Measurements from ENCODE around the gene THSD4.

The THSD4 gene

DNA sequence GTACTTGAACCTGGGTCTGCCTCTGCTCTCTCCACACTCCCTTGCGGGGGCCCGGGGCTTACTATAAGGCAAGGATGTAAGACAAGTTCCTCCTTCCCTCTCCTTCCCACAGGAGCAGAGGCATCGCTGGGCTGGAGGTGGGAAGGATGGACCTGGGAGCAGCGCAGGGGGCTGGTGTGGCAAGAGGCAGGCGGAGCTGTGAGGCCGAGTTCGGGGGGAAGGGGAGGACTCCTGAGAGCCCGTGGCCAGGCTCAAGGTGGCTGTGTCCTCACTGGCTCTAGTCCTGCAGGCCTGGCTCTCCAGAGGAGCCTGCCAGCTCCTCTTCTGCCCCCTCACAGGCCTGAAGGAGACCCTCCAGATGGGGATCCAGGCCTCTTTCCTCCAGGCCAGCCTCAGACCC, 694.1 kb downstream of the THSD4 start:
- DNase-seq = no peak

DNA sequence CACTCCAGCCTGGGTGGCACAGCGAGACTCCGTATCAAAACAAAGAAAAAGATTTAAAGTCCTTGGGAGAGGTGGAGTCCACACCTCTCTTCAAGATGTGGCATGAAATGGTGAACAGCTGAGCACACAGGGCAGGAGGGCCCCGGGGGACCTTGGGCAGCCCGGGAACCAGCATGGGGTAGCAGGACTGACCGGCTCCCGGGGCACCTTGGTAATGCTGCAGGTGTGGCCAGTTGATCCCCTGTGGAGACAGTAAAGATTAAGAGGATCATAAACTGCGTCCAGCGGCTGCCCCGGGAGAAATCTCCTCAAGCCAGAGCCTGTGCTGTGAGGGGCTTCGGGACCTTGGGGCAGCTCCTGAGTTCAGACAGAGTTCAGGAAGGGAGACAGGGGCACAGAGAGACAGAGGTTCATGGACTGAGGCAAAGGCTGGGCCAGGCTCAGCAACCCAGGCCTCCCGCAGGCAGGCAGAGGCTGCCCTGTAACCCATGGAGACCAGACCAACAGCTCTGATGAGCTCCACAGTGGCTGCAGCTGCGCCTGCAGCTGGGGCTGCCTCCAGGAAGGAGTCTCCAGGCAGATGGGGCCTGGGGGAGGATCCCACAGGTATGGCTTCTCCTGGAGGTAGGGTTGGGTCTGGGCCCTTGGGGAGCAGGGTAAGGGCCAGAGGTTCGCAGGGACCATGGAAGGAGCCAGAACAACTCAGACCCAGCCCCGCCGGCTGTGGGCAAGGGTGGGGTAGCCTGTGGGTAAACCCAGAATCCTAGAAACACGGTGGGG, 695.2 kb downstream of the THSD4 start, which contains the start of gene NR2E3:
Gene NR2E3, plus strand, starts transcription at position 299 of the 780 bp plus-strand sequence. Its CDS starts 190 bp downstream, at position 489.
- DNase-seq = no peak

DNA sequence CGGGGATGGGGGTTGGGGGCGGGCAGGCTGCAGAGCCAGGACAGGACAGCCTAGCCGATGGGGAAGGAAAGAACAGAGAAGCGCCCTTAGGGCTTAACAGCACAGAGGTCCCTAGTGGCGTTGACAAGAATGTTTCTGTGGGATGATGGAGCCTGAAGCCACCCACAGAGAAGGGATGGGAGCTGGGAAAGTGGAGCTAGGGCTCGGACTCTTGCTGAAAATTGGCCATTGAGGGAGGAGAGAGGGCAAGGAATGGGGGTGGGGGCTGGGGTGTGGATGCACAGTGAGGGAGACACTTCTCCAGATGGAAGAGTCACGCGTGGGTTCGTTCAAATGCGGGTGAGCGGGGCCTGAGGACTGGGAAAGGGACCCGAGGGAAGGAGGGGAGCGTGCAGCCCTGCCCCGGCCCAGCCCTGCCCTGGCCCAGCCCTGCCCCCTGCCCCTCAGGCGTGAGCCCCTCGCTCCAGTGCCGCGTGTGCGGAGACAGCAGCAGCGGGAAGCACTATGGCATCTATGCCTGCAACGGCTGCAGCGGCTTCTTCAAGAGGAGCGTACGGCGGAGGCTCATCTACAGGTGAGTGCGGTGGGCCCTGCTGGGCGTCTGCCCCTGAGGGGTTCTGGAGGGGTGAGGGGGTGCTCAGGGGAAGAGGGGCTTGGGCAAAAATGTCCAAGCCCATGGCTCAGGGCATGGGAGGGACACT, 695.9 kb downstream of the THSD4 start:
- no peak for DNase-seq

- DNase-seq = no peak
Measured at GRCh38 chr15:71811752-71812735, 696.8 kb downstream of the THSD4 start.

- DNase-seq = no peak
Measured at GRCh38 chr15:71812966-71813722, 697.9 kb downstream of the THSD4 start.

- DNase-seq = no peak
Measured at GRCh38 chr15:71813723-71814470, 698.6 kb downstream of the THSD4 start.

- DNase-seq = no peak
Measured at GRCh38 chr15:71815301-71815700, 700.0 kb downstream of the THSD4 start.

GRCh38 chr15:71817351-71817750, 702.1 kb downstream of the THSD4 start:
- DNase-seq = no peak

DNA sequence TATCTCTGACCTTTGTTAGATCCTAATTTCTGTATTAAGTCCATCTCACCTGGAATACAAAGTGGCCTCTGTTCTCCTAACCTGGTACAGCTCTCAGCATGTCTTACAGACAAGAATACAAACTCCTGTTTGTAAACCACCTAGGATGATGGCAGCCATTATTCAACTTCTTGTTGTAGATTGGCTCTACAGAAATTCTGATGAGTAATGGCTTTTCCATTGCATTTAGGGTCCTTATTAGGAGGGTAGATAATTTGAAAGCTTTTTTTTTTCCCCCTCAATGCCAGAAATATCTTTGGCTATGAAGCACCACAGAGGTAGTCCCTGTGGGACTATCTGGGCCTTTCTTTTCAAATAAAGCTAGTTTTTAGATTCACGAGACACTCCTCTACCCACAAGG, 704.9 kb downstream of the THSD4 start:
- DNase-seq = no peak

DNA sequence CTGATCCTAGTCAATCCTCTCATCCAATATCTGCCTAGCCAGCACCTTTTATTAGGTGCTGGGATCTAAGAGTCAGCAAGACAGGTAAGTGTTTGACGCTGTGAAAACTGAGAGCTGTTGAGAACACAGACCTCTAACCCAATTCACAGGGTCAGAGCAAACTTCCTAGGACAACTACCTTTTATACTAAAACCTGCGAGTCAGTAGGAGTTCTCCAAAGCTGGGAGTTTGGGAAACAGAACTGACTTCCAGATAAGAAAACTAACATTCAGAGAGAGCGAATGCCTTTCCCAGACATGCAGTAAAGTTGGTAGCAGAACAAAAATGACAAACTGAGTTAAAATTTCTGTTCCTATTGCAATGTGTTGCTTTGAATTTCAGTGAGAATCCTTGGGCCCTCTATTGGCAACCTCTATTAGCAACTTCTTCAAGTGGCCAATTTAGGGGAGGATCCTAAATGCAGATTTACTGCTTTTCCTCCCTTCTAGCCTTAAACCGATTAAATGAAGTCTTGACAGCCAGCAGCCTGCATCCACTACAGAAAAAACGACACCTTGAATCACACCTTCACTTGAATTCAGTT, 706.4 kb downstream of the THSD4 start:
- DNase-seq = no peak

DNA sequence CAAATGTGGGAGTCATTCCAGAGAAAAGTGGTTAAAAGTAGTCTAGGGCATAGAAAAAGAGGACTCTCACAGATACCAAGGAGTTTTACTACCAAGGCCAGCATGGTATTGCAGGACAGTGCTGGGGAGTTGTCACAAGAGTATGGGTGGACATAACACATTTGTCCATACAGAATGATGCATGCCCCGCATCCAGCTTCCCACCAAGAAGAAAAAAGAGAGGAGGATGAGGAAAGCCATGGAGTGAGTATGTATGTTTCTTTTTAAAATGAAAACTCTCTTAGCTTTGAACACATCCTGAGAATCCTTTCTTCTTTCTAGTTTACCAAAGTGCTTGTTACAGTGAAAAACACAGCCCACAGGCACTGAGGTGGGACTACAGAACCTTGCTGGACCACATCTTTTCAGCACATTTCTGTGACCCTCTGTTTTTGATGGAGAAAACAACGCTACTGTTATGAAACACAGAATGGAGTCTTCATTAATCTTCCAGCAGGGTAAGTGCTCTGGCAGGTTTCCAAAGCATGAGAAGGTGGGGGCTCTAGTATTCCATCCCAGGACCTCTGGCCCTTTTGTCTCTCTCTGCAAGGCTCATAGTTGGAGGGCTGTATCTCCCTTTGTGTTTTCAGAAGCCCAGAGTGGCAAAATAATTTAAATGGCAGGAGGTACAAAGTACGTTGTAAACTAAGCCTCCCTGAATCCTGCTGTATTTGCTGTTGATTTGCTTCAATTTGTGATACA, 707.8 kb downstream of the THSD4 start:
- peak in 1 of 2 donors; percentile 2 for DNase-seq

- DNase-seq = no peak
Measured at GRCh38 chr15:71823801-71824200, 708.5 kb downstream of the THSD4 start.

DNA sequence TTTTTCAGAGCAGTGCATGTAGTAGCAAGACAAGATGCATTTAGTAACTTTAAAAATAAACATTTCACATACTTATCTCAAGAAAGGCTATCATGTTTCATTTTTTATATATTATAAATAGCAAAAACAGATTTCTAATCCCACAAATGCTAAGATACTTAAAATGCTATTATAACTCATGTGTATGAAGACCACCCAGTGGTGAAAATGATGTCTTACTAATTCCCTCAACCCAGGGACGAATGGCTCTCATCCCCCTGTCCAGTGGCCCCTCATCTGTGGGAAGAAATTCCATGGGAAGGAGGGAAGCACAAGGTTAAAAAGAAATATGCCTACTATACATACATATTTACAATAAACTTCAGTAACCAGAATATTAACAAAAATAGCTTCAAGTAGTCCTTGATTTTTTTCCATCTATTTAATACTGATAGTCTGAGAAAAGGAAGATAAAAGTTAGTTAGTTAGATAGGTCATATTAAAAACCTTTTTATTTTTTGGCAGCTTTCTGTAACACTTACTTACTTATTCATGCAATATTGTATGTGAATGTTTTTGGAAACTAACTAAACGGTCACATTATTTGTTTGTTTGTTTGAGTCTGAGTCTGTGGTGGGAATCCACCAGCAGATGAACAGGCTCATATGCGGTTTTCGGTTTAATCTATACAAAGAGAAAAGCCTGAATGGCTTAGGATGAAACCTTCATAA, 709.9 kb downstream of the THSD4 start:
- no peak for DNase-seq

DNA sequence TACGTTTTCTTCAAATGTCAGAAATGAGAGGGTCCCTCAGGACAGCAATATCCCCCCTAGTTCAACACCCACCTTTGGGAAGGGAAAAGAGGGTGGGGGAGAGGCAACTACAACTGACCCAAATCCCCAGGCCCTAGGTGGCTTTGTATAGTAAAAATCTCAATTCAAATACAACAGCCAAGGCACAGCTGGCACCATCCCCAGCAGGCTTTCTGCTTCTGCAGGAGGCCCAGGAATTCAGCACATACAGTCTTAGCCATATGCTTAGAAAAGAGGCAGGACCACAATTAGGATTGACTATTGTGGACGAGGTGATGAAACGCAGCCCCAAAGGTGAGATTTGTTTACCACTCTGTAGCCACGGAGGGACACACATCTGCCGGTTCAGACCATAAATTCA, 710.9 kb downstream of the THSD4 start:
- no peak for DNase-seq

GRCh38 chr15:71830981-71831380, 715.7 kb downstream of the THSD4 start:
- DNase-seq = no peak

All from bone marrow (tissue), 2 donors.